ENCODE measurements around the gene CMTM4. TPM values are rescaled to one million over a fixed set of nuclear protein-coding genes. Genes with fewer than 3 reads are reported as not detected.
"Not testable (repeated sequence)": the region's sequence is repeated elsewhere in the genome, so short reads cannot be mapped to it uniquely, and the experiment has no call there.

The CMTM4 gene
- total RNA-seq, 1 donor from 2014 or later, result 10.4 TPM

- H3K9me3 ChIP-seq (ENCODE audit: control insufficient read depth in 3 of 3, low read length in 3 of 3), result no peaks in the 10 kb centered on the region
- H3K9ac ChIP-seq (ENCODE audit: low read depth in 1 of 3, low read length in 3 of 3), result no peak overlapping the region
- H3K36me3 ChIP-seq (ENCODE audit: control insufficient read depth in 3 of 3, insufficient read depth in 3 of 3, low read length in 3 of 3), result no peaks in the 10 kb centered on the region
- no peak overlapping the region for H3K4me3 ChIP-seq (ENCODE audit: low read length in 3 of 3)
- no peak overlapping the region for H3K27ac ChIP-seq (ENCODE audit: low read depth, low read length)
- no peaks in the 10 kb centered on the region for H3K27me3 ChIP-seq (ENCODE audit: control insufficient read depth in 3 of 3, insufficient read depth in 3 of 3, low read length in 3 of 3)
- H3K4me1 ChIP-seq (ENCODE audit: control insufficient read depth in 3 of 3, insufficient read depth in 3 of 3, low read length in 3 of 3), result peaks cover 6 to 12% (median 10%) of the 10 kb centered on the region in 3 donors
These were observed 3.4 kb downstream of the CMTM4 start for GRCh38 chr16:66693149-66693548.

- Histone ChIP-seq H3K36me3 (ENCODE audit: control insufficient read depth in 3 of 3, insufficient read depth in 3 of 3, low read length in 3 of 3) (no peaks in the 10 kb centered on the region), H3K9me3 (ENCODE audit: control insufficient read depth in 3 of 3, low read length in 3 of 3) (no peaks in the 10 kb centered on the region), H3K27me3 (ENCODE audit: control insufficient read depth in 3 of 3, insufficient read depth in 3 of 3, low read length in 3 of 3) (no peaks in the 10 kb centered on the region), H3K4me1 (ENCODE audit: control insufficient read depth in 3 of 3, insufficient read depth in 3 of 3, low read length in 3 of 3) (peaks cover 6 to 12% (median 10%) of the 10 kb centered on the region in 3 donors), H3K4me3 (ENCODE audit: low read length in 3 of 3) (no peak overlapping the region), H3K9ac (ENCODE audit: low read depth in 1 of 3, low read length in 3 of 3) (no peak overlapping the region), H3K27ac (ENCODE audit: low read depth, low read length) (no peak overlapping the region)
These were observed 4.2 kb downstream of the CMTM4 start for GRCh38 chr16:66692341-66692740.

GRCh38 chr16:66691234-66691633, 5.3 kb downstream of the CMTM4 start:
- Histone ChIP-seq H3K4me3 (ENCODE audit: low read length in 3 of 3) (no peak overlapping the region), H3K4me1 (ENCODE audit: control insufficient read depth in 3 of 3, insufficient read depth in 3 of 3, low read length in 3 of 3) (peaks cover 6 to 10% (median 8%) of the 10 kb centered on the region in 3 donors), H3K36me3 (ENCODE audit: control insufficient read depth in 3 of 3, insufficient read depth in 3 of 3, low read length in 3 of 3) (no peaks in the 10 kb centered on the region), H3K9me3 (ENCODE audit: control insufficient read depth in 3 of 3, low read length in 3 of 3) (no peaks in the 10 kb centered on the region), H3K27ac (ENCODE audit: low read depth, low read length) (no peak overlapping the region), H3K9ac (ENCODE audit: low read depth in 1 of 3, low read length in 3 of 3) (no peak overlapping the region), H3K27me3 (ENCODE audit: control insufficient read depth in 3 of 3, insufficient read depth in 3 of 3, low read length in 3 of 3) (no peaks in the 10 kb centered on the region)

- H3K4me1 ChIP-seq (ENCODE audit: control insufficient read depth in 3 of 3, insufficient read depth in 3 of 3, low read length in 3 of 3), result peaks cover 0 to 2% (median 0%) of the 10 kb centered on the region in 3 donors
- H3K36me3 ChIP-seq (ENCODE audit: control insufficient read depth in 3 of 3, insufficient read depth in 3 of 3, low read length in 3 of 3), result no peaks in the 10 kb centered on the region
- no peaks in the 10 kb centered on the region for H3K27me3 ChIP-seq (ENCODE audit: control insufficient read depth in 3 of 3, insufficient read depth in 3 of 3, low read length in 3 of 3)
- no peaks in the 10 kb centered on the region for H3K9me3 ChIP-seq (ENCODE audit: control insufficient read depth in 3 of 3, low read length in 3 of 3)
- H3K4me3 ChIP-seq (ENCODE audit: low read length in 3 of 3), result no peak overlapping the region
- no peak overlapping the region for H3K27ac ChIP-seq (ENCODE audit: low read depth, low read length)
- H3K9ac ChIP-seq (ENCODE audit: low read depth in 1 of 3, low read length in 3 of 3), result no peak overlapping the region
These were observed 6.3 kb downstream of the CMTM4 start for GRCh38 chr16:66690106-66690847.

- no peaks in the 10 kb centered on the region for H3K9me3 ChIP-seq (ENCODE audit: control insufficient read depth in 3 of 3, low read length in 3 of 3)
- no peaks in the 10 kb centered on the region for H3K27me3 ChIP-seq (ENCODE audit: control insufficient read depth in 3 of 3, insufficient read depth in 3 of 3, low read length in 3 of 3)
- H3K4me3 ChIP-seq (ENCODE audit: low read length in 3 of 3), result no peak overlapping the region
- no peak overlapping the region for H3K27ac ChIP-seq (ENCODE audit: low read depth, low read length)
- H3K9ac ChIP-seq (ENCODE audit: low read depth in 1 of 3, low read length in 3 of 3), result no peak overlapping the region
- H3K4me1 ChIP-seq (ENCODE audit: control insufficient read depth in 3 of 3, insufficient read depth in 3 of 3, low read length in 3 of 3), result no peaks in the 10 kb centered on the region
- no peaks in the 10 kb centered on the region for H3K36me3 ChIP-seq (ENCODE audit: control insufficient read depth in 3 of 3, insufficient read depth in 3 of 3, low read length in 3 of 3)
These were observed 7.3 kb downstream of the CMTM4 start for GRCh38 chr16:66689282-66689681.

- H3K9ac ChIP-seq (ENCODE audit: low read depth in 1 of 3, low read length in 3 of 3), result no peak overlapping the region
- no peaks in the 10 kb centered on the region for H3K9me3 ChIP-seq (ENCODE audit: control insufficient read depth in 3 of 3, low read length in 3 of 3)
- no peaks in the 10 kb centered on the region for H3K27me3 ChIP-seq (ENCODE audit: control insufficient read depth in 3 of 3, insufficient read depth in 3 of 3, low read length in 3 of 3)
- H3K4me1 ChIP-seq (ENCODE audit: control insufficient read depth in 3 of 3, insufficient read depth in 3 of 3, low read length in 3 of 3), result no peaks in the 10 kb centered on the region
- no peaks in the 10 kb centered on the region for H3K36me3 ChIP-seq (ENCODE audit: control insufficient read depth in 3 of 3, insufficient read depth in 3 of 3, low read length in 3 of 3)
- H3K4me3 ChIP-seq (ENCODE audit: low read length in 3 of 3), result no peak overlapping the region
- H3K27ac ChIP-seq (ENCODE audit: low read depth, low read length), result no peak overlapping the region
These were observed 8.5 kb downstream of the CMTM4 start for GRCh38 chr16:66687906-66688625.

GRCh38 chr16:66685501-66686115, 10.9 kb downstream of the CMTM4 start:
- not testable (repeated sequence) for H3K27ac ChIP-seq (ENCODE audit: low read depth, low read length); H3K9me3 ChIP-seq (ENCODE audit: control insufficient read depth in 3 of 3, low read length in 3 of 3); H3K4me1 ChIP-seq (ENCODE audit: control insufficient read depth in 3 of 3, insufficient read depth in 3 of 3, low read length in 3 of 3); H3K9ac ChIP-seq (ENCODE audit: low read depth in 1 of 3, low read length in 3 of 3); H3K27me3 ChIP-seq (ENCODE audit: control insufficient read depth in 3 of 3, insufficient read depth in 3 of 3, low read length in 3 of 3); H3K4me3 ChIP-seq (ENCODE audit: low read length in 3 of 3); H3K36me3 ChIP-seq (ENCODE audit: control insufficient read depth in 3 of 3, insufficient read depth in 3 of 3, low read length in 3 of 3)

- Histone ChIP-seq H3K27ac (ENCODE audit: low read depth, low read length) (no peak overlapping the region), H3K9ac (ENCODE audit: low read depth in 1 of 3, low read length in 3 of 3) (no peak overlapping the region), H3K4me3 (ENCODE audit: low read length in 3 of 3) (no peak overlapping the region), H3K36me3 (ENCODE audit: control insufficient read depth in 3 of 3, insufficient read depth in 3 of 3, low read length in 3 of 3) (no peaks in the 10 kb centered on the region), H3K27me3 (ENCODE audit: control insufficient read depth in 3 of 3, insufficient read depth in 3 of 3, low read length in 3 of 3) (no peaks in the 10 kb centered on the region), H3K9me3 (ENCODE audit: control insufficient read depth in 3 of 3, low read length in 3 of 3) (no peaks in the 10 kb centered on the region), H3K4me1 (ENCODE audit: control insufficient read depth in 3 of 3, insufficient read depth in 3 of 3, low read length in 3 of 3) (peaks cover 0 to 9% (median 0%) of the 10 kb centered on the region in 3 donors)
These were observed 14.3 kb downstream of the CMTM4 start for GRCh38 chr16:66682271-66682670.

GRCh38 chr16:66681676-66682075, 14.9 kb downstream of the CMTM4 start:
- Histone ChIP-seq H3K9ac (ENCODE audit: low read depth in 1 of 3, low read length in 3 of 3) (no peak overlapping the region), H3K27ac (ENCODE audit: low read depth, low read length) (no peak overlapping the region), H3K4me1 (ENCODE audit: control insufficient read depth in 3 of 3, insufficient read depth in 3 of 3, low read length in 3 of 3) (peaks cover 0 to 9% (median 0%) of the 10 kb centered on the region in 3 donors), H3K9me3 (ENCODE audit: control insufficient read depth in 3 of 3, low read length in 3 of 3) (no peaks in the 10 kb centered on the region), H3K4me3 (ENCODE audit: low read length in 3 of 3) (no peak overlapping the region), H3K27me3 (ENCODE audit: control insufficient read depth in 3 of 3, insufficient read depth in 3 of 3, low read length in 3 of 3) (no peaks in the 10 kb centered on the region), H3K36me3 (ENCODE audit: control insufficient read depth in 3 of 3, insufficient read depth in 3 of 3, low read length in 3 of 3) (peaks cover 0 to 2% (median 0%) of the 10 kb centered on the region in 3 donors)

- H3K4me1 ChIP-seq (ENCODE audit: control insufficient read depth in 3 of 3, insufficient read depth in 3 of 3, low read length in 3 of 3), result peaks cover 0 to 9% (median 0%) of the 10 kb centered on the region in 3 donors
- peaks cover 0 to 2% (median 0%) of the 10 kb centered on the region in 3 donors for H3K36me3 ChIP-seq (ENCODE audit: control insufficient read depth in 3 of 3, insufficient read depth in 3 of 3, low read length in 3 of 3)
- H3K4me3 ChIP-seq (ENCODE audit: low read length in 3 of 3), result no peak overlapping the region
These were observed 18.2 kb downstream of the CMTM4 start for GRCh38 chr16:66678337-66678736.

More at GRCh38 chr16:66678337-66678736, 18.2 kb downstream of the CMTM4 start:
- H3K9me3 ChIP-seq (ENCODE audit: control insufficient read depth in 3 of 3, low read length in 3 of 3), result no peaks in the 10 kb centered on the region
- H3K27ac ChIP-seq (ENCODE audit: low read depth, low read length), result no peak overlapping the region
- no peak overlapping the region for H3K9ac ChIP-seq (ENCODE audit: low read depth in 1 of 3, low read length in 3 of 3)
- no peaks in the 10 kb centered on the region for H3K27me3 ChIP-seq (ENCODE audit: control insufficient read depth in 3 of 3, insufficient read depth in 3 of 3, low read length in 3 of 3)

Data from skeletal muscle tissue (tissue), 4 donors.